GM18870 (cell line): Measurements from ENCODE around the gene TBL3.

Experiments used
- ATAC-seq: cut with Tn5 transposase; IDR thresholded peaks from one replicate; pipeline ENCODE4 v1.9.1; 2021; ENCODE audit warnings: moderate library complexity; ENCODE audit not compliant: unreplicated experiment

TBL3 gene

GRCh38 chr16:2013527-2013926 lies 41.7 kb downstream of the TBL3 start:
- no peak for ATAC-seq

- no peak for ATAC-seq
These were observed 43.5 kb downstream of the TBL3 start for GRCh38 chr16:2015117-2015946.

GRCh38 chr16:2015947-2016208 lies 44.0 kb downstream of the TBL3 start:
- no peak for ATAC-seq

GRCh38 chr16:2016407-2016922 lies 44.6 kb downstream of the TBL3 start:
- ATAC-seq: no peak

- ATAC-seq: no peak
These were observed 47.7 kb downstream of the TBL3 start, which contains the start of gene NPW for GRCh38 chr16:2019518-2019920. Gene NPW (plus strand): TSS chr16:2019785.

- no peak for ATAC-seq
These were observed 48.3 kb downstream of the TBL3 start for GRCh38 chr16:2019921-2020831.

GRCh38 chr16:2022723-2023091 lies 50.9 kb downstream of the TBL3 start:
- ATAC-seq: no peak

- ATAC-seq: peak; percentile 50
These were observed 51.5 kb downstream of the TBL3 start for GRCh38 chr16:2023092-2024031.

GRCh38 chr16:2024032-2024420 lies 52.2 kb downstream of the TBL3 start:
- no peak for ATAC-seq

- no peak for ATAC-seq
These were observed 53.4 kb downstream of the TBL3 start for GRCh38 chr16:2025251-2025650.

GRCh38 chr16:2025878-2026460 lies 54.1 kb downstream of the TBL3 start:
- no peak for ATAC-seq

- no peak for ATAC-seq
These were observed 54.7 kb downstream of the TBL3 start, which contains the start of gene NHERF2 for GRCh38 chr16:2026461-2027023. Gene NHERF2 (plus strand): TSS chr16:2026902. CDS start chr16:2027006, 104 bp downstream.

GRCh38 chr16:2027024-2028010 lies 55.5 kb downstream of the TBL3 start:
- no peak for ATAC-seq

- ATAC-seq: no peak
These were observed 56.3 kb downstream of the TBL3 start for GRCh38 chr16:2028146-2028545.

GRCh38 chr16:2028620-2029220 lies 56.9 kb downstream of the TBL3 start:
- ATAC-seq: no peak

GRCh38 chr16:2029350-2029749 lies 57.5 kb downstream of the TBL3 start:
- no peak for ATAC-seq

GRCh38 chr16:2030036-2030435 lies 58.2 kb downstream of the TBL3 start:
- ATAC-seq: no peak

GRCh38 chr16:2031081-2031577 lies 59.3 kb downstream of the TBL3 start:
- ATAC-seq: no peak
